HTR-8/SVneo (cell line): ENCODE data around the gene LRRFIP2.
"Not testable (repeated sequence)": the region's sequence is repeated elsewhere in the genome, so short reads cannot be mapped to it uniquely, and the experiment has no call there.

Experiments used
- DNase-seq: peaks from one replicate; pipeline ENCODE4 v3.0.0; 2011; ENCODE audit warnings: low spot score, mixed read lengths; ENCODE audit not compliant: insufficient read length
- FAIRE-seq: peaks from 2 replicates; lab custom pipeline; 2011; peaks lifted over from hg19 to GRCh38; lab: Jason Lieb, UNC

Gene LRRFIP2

GRCh38 chr3:37147666-37148065 is 26.7 kb downstream of the LRRFIP2 start:
- no peak for DNase-seq

DNA sequence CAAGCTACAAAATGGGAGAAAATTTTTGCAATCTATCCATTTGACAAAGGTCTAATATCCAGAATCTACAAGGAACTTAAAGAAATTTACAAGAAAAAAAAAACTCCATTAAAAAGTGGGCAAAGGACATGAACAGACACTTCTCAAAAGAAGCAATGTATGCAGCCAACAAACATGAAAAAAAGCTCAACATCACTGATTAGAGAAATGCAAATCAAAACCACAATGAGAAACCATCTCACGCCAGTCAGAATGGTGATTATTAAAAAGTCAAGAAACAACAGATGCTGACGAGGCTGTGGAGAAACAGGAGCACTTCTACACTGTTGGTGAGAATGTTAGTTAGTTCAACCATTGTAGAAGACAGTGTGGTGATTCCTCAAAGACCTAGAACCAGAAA is 27.5 kb downstream of the LRRFIP2 start:
- DNase-seq, FAIRE-seq: not testable (repeated sequence)

More at GRCh38 chr3:37147666-37148065, 26.7 kb downstream of the LRRFIP2 start:
- no peak for FAIRE-seq

DNA sequence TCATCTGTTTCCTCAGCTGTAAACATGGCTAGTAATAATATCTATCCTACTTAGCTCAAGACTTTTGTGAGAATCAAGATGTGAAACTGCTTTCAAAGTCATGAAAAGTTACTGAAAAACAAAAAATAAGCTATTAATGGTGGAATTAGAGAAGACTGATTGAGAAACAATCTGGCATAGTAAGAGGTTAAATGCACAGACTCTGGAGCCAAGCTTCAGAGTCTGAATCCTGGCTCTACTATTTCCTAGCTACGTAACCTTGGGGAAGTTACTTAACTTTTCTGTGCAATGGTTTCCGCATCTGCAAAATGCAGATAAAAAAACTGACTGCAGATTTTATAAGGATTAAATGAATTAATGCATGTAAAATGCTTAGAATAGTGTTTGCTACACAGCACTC is 28.8 kb downstream of the LRRFIP2 start:
- no peak for DNase-seq
- no peak for FAIRE-seq

DNA sequence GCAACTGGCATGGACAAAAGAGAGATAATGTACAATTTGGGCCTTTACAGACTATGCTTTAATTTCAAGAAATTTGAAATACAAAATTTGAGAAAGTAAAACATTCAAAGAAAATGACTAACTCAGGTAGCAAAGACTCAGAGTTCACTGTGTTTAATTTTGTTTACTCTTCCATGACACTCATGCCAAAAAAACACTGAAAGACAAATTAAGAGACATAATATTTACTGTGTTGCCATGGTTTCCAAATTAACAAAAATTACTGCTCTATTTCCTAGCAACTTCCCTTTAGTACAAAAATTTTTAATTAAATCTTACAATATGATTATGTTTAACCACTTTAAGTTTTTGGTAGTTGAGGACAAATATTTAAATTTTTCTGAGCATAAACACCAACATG is 29.6 kb downstream of the LRRFIP2 start:
- FAIRE-seq (no peak), DNase-seq (no peak)

- no peak for FAIRE-seq
- DNase-seq, result no peak
These were observed 30.6 kb downstream of the LRRFIP2 start for GRCh38 chr3:37143821-37144220.

GRCh38 chr3:37141676-37142075 is 32.7 kb downstream of the LRRFIP2 start:
- FAIRE-seq (no peak), DNase-seq (no peak)

DNA sequence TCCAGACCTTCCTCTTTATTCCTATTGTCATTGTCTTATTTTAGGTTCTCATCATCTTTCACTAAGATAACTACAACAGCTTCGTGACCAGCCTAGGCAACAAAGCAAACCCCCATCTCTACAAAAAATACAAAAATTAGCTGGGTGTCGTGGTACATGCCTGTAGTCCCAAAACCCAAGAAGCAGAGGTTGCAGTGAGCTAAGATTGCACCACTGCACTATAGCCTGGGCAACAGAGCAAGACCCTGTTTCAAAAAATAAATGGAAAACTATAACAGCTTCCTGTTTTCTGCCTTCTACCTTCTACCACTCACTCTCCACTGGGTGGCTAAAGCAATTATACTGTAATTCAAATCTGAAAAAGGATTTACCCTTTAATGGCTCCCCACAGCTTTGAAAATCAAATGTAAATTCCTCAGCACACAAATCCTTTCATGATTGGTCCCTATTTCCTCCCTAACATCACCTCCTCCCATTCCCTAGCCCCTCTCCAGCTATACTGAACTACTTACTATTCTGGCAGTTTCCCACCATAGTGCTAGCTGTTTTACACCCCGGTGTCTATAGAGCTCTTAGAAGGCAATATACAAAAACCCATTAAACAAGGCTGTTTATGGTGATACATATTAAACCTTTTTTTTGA is 33.4 kb downstream of the LRRFIP2 start:
- DNase-seq, result no peak
- no peak for FAIRE-seq

- no peak for DNase-seq
- no peak for FAIRE-seq
These were observed 34.8 kb downstream of the LRRFIP2 start for GRCh38 chr3:37139567-37140052.

DNA sequence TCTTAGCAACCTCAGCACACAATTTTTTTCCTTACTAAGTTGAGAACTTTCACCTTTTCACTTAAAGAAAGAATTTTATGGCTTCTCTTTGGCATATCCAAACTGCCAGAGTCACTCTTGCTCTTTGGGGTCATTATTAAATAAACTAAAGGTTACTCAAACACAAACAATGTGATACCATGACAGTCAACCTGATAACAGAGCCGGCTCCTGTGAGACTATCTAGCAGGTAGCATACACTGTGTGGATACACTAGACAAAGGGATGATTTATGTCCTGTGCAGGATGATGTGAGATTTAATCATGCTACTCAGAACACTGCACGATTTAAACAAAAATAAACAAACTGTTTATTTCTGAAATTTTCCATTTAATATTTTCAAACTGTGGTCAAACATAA is 35.6 kb downstream of the LRRFIP2 start:
- no peak for FAIRE-seq

DNA sequence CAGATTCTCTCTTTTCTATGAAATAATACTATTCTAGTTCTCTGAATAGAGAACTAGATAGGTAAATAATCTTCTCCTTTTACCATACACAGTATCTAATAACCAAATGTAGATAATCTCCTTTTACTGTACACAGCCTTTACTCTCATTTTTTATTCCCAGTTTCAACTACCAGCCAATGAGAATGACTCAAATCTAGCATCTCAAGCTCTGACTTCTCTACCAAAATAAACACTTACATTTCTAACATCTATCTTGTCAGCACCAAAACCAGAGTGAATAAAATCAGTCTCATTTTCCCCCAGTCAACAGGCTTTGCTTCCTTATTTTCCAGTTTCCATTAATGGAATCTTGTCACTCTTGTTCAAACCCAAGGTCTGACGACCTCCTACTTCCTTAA is 36.9 kb downstream of the LRRFIP2 start:
- DNase-seq (no peak), FAIRE-seq (no peak)

More for the DNA sequence above, 35.6 kb downstream of the LRRFIP2 start:
- DNase-seq, result no peak

GRCh38 chr3:37136067-37136466 is 38.3 kb downstream of the LRRFIP2 start:
- FAIRE-seq (no peak), DNase-seq (no peak)

- FAIRE-seq, result no peak
- no peak for DNase-seq
These were observed 38.8 kb downstream of the LRRFIP2 start for GRCh38 chr3:37135561-37135960.

- no peak for FAIRE-seq
These were observed 42.0 kb downstream of the LRRFIP2 start for GRCh38 chr3:37132334-37132733.

GRCh38 chr3:37131860-37132144 is 42.6 kb downstream of the LRRFIP2 start:
- FAIRE-seq (no peak), DNase-seq (no peak)

More at GRCh38 chr3:37132334-37132733, 42.0 kb downstream of the LRRFIP2 start:
- DNase-seq, result no peak

GRCh38 chr3:37130984-37131859 is 43.2 kb downstream of the LRRFIP2 start:
- DNase-seq (no peak), FAIRE-seq (no peak)

DNA sequence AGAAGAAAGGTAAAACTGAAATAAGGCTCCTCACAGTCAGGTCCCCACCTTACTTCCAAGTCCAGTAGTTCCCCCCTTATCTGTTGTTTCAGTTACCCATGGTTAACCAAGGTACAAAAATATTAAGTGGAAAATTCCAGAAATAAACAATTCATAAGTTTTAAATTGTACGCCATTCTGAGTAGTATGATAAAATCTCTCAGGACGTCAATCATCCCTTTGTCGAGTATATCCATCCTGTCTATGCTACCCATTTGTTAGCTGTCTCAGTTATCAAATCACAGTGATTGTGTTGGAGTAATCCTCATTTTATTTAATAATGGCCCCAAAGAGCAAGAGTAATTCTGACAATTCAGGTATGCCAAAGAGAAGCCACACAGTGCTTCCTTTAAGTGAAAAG is 43.9 kb downstream of the LRRFIP2 start:
- FAIRE-seq (no peak), DNase-seq (no peak)

- FAIRE-seq (no peak), DNase-seq (no peak)
These were observed 44.5 kb downstream of the LRRFIP2 start for GRCh38 chr3:37129871-37130270.

DNA sequence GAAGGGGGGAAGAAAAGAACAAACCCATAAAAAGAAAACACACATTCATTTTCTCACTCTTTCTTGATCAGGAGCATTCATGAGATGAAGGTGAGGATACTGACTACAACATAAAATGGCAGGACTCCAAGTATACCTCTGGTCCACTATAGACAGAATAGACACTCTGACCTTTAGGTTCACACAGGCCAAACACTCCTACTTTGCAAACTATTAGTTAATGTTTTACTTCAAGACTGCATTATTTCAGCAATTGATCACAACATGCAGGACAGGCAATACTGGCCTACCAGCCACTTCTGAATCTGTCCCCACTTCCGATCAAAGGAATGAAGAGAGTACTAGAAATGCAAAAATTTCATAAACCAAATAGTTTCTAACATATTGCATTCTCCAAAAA is 47.0 kb downstream of the LRRFIP2 start:
- no peak for DNase-seq
- FAIRE-seq, result no peak

DNA sequence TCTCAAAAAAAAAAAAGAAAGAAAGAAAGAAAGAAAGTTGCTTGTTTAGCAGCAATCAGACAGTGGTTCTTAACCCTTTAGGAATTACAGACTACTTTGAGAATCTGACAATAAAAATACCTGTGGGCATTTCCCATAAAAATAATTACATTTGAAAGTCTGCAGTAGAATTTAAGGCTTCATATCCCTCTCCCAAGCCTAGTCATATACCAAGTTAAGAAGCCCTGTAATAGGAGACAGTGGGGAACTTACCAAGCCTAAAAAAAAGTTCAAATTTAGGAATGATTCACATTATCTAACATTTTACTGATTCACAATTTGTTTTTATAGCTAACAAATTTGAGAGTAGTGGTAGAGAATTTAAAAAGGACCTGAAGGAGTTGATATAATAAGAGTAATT is 47.5 kb downstream of the LRRFIP2 start:
- DNase-seq (no peak), FAIRE-seq (no peak)

GRCh38 chr3:37125195-37126073 is 48.9 kb downstream of the LRRFIP2 start:
- DNase-seq, result no peak
- FAIRE-seq, result no peak

DNA sequence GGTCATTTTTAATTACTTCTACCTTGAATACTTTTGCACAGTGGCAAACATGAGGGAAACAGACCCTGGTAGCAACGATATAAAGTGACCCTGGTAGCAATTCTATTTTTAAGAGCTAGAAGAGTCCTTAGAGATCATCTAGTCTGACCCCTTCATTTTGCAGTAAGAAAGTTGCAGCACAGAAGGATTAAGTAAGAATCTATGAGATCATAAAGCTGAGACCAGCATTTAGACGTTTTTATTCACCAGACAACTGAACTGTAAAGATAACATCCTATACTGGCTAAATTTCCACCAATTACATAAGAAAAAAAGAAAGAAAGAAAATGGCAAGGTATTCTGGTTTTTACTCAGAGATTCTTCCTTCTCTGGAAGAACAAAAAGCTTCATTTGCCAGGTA is 49.9 kb downstream of the LRRFIP2 start:
- DNase-seq (no peak), FAIRE-seq (no peak)
